ENCODE data around the gene DEK. TPM values are rescaled to one million over a fixed set of nuclear protein-coding genes. Genes with fewer than 3 reads are reported as not detected.

The DEK gene
- total RNA-seq, 1 donor from 2014 or later, result 207 TPM

DNA sequence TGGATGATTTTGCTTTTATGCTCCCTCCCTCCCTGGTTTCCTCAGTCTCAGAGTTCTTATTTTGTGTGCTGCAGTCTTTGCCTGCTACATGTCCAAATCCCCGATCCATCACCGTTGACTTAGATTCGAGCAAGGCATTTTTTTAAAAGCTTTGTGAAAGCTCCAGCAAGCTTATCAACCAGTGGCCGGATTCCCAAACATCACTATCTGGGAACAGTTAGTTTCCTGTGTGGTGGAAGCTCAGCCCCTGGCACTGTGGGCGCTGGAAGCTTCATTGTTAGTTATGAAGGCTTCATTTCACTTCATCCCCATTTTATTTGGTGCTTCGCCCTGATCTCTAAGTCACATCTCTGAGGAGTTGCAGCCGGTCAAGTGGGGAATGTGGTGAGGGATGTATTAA, 44.7 kb downstream of the DEK start:
- TF ChIP-seq, protein P1, sequence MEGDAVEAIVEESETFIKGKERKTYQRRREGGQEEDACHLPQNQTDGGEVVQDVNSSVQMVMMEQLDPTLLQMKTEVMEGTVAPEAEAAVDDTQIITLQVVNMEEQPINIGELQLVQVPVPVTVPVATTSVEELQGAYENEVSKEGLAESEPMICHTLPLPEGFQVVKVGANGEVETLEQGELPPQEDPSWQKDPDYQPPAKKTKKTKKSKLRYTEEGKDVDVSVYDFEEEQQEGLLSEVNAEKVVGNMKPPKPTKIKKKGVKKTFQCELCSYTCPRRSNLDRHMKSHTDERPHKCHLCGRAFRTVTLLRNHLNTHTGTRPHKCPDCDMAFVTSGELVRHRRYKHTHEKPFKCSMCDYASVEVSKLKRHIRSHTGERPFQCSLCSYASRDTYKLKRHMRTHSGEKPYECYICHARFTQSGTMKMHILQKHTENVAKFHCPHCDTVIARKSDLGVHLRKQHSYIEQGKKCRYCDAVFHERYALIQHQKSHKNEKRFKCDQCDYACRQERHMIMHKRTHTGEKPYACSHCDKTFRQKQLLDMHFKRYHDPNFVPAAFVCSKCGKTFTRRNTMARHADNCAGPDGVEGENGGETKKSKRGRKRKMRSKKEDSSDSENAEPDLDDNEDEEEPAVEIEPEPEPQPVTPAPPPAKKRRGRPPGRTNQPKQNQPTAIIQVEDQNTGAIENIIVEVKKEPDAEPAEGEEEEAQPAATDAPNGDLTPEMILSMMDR (conservative IDR thresholded peaks at IDR 0.05), result no peak
- Mint-ChIP-seq H3K4me1 (peaks cover 6% of the 10 kb centered on the region), H3K4me3 (no peak overlapping the region), H3K36me3 (ENCODE audit: low read depth) (peaks cover 37% of the 10 kb centered on the region), H3K27ac (ENCODE audit: unreplicated experiment) (peak overlapping the region; percentile 32), H3K27me3 (ENCODE audit: low read depth) (no peaks in the 10 kb centered on the region), H3K9me3 (no peaks in the 10 kb centered on the region)
- no peak for DNase-seq (ENCODE audit: low read depth, low spot score)

DNA sequence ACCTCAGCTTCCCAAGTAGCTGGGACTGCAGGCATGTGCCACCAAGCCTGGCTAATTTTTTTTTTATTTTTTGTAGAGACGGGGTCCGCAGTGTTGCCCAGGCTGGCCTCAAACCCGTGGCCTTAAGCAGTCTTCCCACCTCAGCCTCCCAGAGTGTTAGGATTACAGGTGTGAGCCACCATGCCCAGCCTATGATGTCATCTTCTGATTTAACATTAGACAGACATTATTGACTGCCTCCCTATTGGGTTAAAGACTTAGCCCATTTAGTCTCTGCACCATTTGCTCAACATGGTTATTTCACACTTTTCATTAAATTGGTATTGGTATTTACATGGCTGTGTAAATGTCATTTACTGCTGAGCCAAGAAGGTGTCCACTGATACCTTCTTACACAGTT, 46.1 kb downstream of the DEK start:
- TF ChIP-seq, protein P1 (conservative IDR thresholded peaks at IDR 0.05), result no peak
- H3K36me3 Mint-ChIP-seq (ENCODE audit: low read depth), result peaks cover 37% of the 10 kb centered on the region
- H3K4me3 Mint-ChIP-seq, result no peak overlapping the region
- H3K9me3 Mint-ChIP-seq, result no peaks in the 10 kb centered on the region
- peaks cover 6% of the 10 kb centered on the region for H3K4me1 Mint-ChIP-seq
- H3K27me3 Mint-ChIP-seq (ENCODE audit: low read depth), result no peaks in the 10 kb centered on the region
- H3K27ac Mint-ChIP-seq (ENCODE audit: unreplicated experiment), result no peak overlapping the region
- no peak for DNase-seq (ENCODE audit: low read depth, low spot score)

DNA sequence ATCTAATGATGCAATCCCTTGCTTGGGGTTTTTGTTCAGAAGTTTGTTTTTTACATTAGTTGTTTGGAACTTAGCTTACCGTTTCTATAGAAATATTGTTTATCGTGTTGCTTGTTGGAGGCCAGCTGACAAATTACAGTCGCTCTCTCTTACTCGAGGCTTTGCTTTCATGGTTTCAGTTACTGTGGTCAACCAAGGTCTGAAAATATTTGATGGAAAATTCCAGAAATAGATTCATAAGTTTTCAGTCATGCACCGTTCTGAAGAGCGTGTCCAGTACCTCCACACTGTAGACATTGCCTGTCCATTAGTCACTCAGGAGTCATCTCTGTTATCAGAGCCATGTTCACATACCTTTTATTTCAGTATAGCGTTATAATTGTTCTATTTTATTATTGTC, 47.9 kb downstream of the DEK start:
- Mint-ChIP-seq H3K27ac (ENCODE audit: unreplicated experiment) (no peak overlapping the region), H3K9me3 (no peaks in the 10 kb centered on the region), H3K4me3 (no peak overlapping the region), H3K27me3 (ENCODE audit: low read depth) (no peaks in the 10 kb centered on the region), H3K4me1 (peaks cover 6% of the 10 kb centered on the region), H3K36me3 (ENCODE audit: low read depth) (peaks cover 33% of the 10 kb centered on the region)
- TF ChIP-seq, protein P1 (conservative IDR thresholded peaks at IDR 0.05), result no peak
- DNase-seq (ENCODE audit: low read depth, low spot score), result no peak

DNA sequence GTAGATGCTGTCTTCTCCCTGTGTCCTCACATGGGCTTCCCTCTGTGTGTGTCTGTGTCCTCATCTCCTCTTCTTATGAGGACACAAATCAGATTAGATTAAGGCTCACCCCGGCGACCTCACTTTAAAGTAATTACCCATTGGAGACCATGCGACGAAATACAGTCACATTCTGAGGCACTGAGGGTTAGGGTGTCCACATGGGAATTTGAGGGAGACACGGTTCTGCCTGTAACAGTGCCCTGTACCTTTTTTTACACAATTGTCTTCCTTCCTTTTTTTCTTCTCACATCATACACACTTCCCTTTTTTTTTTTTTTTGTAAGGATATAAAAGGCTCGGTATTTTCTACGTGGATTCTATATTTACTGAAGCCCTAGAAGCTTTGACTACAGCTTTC, 48.9 kb downstream of the DEK start:
- Mint-ChIP-seq H3K9me3 (no peaks in the 10 kb centered on the region), H3K27me3 (ENCODE audit: low read depth) (no peaks in the 10 kb centered on the region), H3K36me3 (ENCODE audit: low read depth) (peaks cover 29% of the 10 kb centered on the region), H3K4me3 (no peak overlapping the region), H3K4me1 (no peaks in the 10 kb centered on the region), H3K27ac (ENCODE audit: unreplicated experiment) (no peak overlapping the region)
- TF ChIP-seq, protein P1 (conservative IDR thresholded peaks at IDR 0.05), result no peak
- no peak for DNase-seq (ENCODE audit: low read depth, low spot score)

DNA sequence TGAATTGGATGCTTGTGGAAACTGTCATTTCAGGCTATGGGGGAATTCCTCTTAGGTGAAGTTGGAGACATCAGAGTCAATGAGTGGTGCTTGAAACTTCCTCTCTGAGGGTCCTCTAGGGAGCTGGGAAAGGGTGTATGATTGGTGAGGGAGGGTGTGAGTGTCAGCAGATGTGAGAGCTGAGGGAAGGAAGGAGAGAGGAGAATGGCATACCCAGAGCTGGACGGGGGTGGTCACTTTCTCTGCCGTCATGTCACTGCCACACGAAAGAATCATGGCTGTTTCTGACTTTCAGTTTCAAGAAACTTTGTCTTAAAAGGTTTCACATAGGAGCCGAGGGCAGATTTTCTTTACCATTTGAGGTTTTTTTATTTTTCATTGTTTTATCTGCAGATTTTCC, 50.3 kb downstream of the DEK start:
- Mint-ChIP-seq H3K36me3 (ENCODE audit: low read depth) (peaks cover 19% of the 10 kb centered on the region), H3K9me3 (no peaks in the 10 kb centered on the region), H3K4me1 (no peaks in the 10 kb centered on the region), H3K4me3 (no peak overlapping the region), H3K27me3 (ENCODE audit: low read depth) (no peaks in the 10 kb centered on the region), H3K27ac (ENCODE audit: unreplicated experiment) (no peak overlapping the region)
- DNase-seq (ENCODE audit: low read depth, low spot score), result no peak
- TF ChIP-seq, protein P1 (conservative IDR thresholded peaks at IDR 0.05), result no peak

DNA sequence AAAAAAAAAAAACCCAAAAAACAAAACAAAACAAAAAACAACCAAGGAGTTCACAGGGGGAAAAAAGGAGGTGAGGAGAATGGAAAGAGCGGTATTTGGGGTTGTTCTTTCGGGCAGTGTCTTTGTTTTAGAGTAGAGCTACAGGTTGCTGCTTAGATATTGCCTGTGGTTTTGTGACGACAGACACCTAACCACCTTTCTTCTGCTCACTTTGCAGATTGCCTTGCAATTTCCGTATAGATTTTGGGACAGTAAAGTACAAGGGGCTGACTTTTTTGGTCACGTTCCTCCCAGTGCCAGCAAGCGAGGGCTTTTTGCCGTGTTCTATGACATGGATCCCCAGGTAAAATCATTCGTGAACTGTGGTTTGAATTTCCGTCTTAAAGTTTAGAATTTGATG, 50.9 kb downstream of the DEK start:
- H3K4me1 Mint-ChIP-seq, result no peaks in the 10 kb centered on the region
- H3K9me3 Mint-ChIP-seq, result no peaks in the 10 kb centered on the region
- H3K4me3 Mint-ChIP-seq, result no peak overlapping the region
- no peaks in the 10 kb centered on the region for H3K27me3 Mint-ChIP-seq (ENCODE audit: low read depth)
- H3K27ac Mint-ChIP-seq (ENCODE audit: unreplicated experiment), result no peak overlapping the region
- TF ChIP-seq, protein P1 (conservative IDR thresholded peaks at IDR 0.05), result no peak
- H3K36me3 Mint-ChIP-seq (ENCODE audit: low read depth), result peaks cover 17% of the 10 kb centered on the region
- no peak for DNase-seq (ENCODE audit: low read depth, low spot score)

Measured in neural crest cell (in vitro differentiated cells).